ENCODE data around the gene ODF4.
"Not testable (repeated sequence)": the region's sequence is repeated elsewhere in the genome, so short reads cannot be mapped to it uniquely, and the experiment has no call there.

ODF4 gene

GRCh38 chr17:8366231-8366630 lies 26.6 kb downstream of the ODF4 start:
- in situ Hi-C loops (cut with MboI; ENCODE audit: low sequenced_read_pairs), result no loop called here

DNA sequence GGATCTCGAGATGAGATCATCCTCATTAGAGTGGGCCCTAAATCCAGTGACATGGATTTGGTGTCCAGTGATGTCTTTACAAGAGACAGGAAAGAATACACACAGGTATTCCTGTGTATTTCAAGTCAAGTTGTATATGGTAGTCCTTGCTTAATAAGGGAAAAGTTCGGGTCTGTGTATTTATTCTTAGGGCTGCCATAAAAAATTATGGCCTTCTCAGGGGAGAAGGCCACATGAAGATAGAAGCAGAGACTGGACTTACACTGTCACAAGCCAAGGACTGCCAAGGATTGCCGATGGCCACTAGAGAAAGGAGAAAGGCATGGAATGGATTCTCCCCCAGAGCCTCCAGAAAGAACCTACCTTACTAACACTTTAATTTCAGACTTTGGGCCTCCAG lies 28.6 kb downstream of the ODF4 start:
- in situ Hi-C loops (cut with MboI; ENCODE audit: low sequenced_read_pairs), result no loop called here

GRCh38 chr17:8369944-8370343 lies 30.3 kb downstream of the ODF4 start:
- in situ Hi-C loops (cut with MboI; ENCODE audit: low sequenced_read_pairs), result no loop called here

- in situ Hi-C loops (cut with MboI; ENCODE audit: low sequenced_read_pairs), result no loop called here
Observed at GRCh38 chr17:8371786-8372185, 32.1 kb downstream of the ODF4 start.

DNA sequence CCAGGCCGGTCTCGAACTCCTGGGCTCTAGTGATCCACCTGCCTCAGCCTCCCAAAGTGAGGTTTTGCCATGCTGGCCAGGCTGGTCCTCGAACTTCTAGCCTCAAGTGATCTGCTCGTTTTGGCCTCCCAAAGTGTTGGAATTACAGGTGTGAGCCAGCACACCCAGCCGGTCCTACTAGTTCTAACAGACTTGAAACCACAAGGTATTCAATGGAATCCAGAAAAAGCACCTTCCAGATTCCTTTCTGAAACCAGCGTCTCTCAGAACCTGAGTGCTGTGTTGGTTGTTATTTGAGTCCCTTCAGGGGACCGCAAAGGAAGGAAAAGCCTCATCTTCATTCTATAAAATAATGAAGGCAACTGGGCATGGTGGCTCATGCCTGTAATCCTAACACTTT lies 32.8 kb downstream of the ODF4 start:
- in situ Hi-C loops (cut with MboI; ENCODE audit: low sequenced_read_pairs), result no loop called here

DNA sequence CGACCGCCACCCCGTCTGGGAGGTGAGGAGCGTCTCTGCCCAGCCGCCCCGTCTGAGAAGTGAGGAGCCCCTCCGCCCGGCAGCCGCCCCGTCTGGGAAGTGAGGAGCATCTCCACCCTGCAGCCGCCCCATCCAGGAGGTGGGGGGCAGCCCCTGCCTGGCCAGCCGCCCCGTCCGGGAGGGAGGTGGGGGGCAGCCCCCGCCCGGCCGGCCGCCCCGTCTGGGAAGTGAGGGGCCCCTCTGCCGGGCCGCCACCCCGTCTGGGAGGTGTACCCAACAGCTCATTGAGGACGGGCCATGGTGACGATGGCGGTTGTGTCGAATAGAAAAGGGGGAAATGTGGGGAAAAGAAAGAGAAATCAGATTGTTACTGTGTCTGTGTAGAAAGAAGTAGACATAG lies 34.2 kb downstream of the ODF4 start:
- in situ Hi-C loops (cut with MboI; ENCODE audit: low sequenced_read_pairs), result not testable (repeated sequence)

- in situ Hi-C loops (cut with MboI; ENCODE audit: low sequenced_read_pairs), result no loop called here
Observed at GRCh38 chr17:8375738-8376259, 36.2 kb downstream of the ODF4 start.

GRCh38 chr17:8376271-8377067 lies 36.8 kb downstream of the ODF4 start, which contains the start of gene KRABD2:
Gene KRABD2 (minus strand): TSS chr17:8376704.
- in situ Hi-C loops (cut with MboI; ENCODE audit: low sequenced_read_pairs), result no loop called here

DNA sequence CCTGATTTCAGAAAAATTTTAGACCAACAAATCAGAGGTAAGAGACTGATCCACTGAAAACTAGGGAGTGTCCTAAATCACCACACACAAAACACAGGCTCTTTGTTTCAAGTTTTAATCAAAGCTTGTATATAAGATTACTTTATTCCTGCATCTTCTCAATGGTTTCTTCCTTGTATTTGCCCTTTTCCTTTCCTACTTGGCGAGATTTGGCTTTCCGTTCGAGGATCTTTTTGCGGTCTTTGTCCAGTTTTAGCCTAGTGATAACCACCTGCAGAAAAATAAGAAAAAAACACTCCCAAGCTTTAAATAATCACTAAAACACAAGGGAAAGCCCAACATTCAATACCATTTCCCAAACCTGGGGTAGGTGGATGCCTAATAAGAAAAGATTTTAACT lies 37.8 kb downstream of the ODF4 start:
- in situ Hi-C loops (cut with MboI; ENCODE audit: low sequenced_read_pairs), result no loop called here

- in situ Hi-C loops (cut with MboI; ENCODE audit: low sequenced_read_pairs), result not testable (repeated sequence)
Observed at GRCh38 chr17:8378117-8378516, 38.5 kb downstream of the ODF4 start.

DNA sequence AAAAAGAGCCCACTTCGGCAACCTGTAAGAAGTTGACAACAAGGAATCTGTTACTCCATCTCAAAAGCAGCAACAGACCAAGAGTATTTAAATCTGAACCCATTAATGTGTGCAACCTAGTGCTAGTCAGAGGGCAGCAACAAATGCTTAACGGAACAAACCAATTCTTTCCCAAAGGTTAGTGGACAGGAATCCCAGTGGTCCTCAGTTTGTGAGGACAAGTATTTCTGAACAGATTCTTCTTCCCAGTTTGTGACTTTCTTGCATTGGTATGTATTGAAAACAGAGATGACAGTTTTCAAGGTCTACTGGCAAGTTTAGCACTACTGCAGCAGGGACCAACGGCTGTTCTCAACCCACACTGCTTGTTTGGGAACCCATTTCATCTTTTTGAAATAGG lies 40.4 kb downstream of the ODF4 start:
- in situ Hi-C loops (cut with MboI; ENCODE audit: low sequenced_read_pairs), result no loop called here

DNA sequence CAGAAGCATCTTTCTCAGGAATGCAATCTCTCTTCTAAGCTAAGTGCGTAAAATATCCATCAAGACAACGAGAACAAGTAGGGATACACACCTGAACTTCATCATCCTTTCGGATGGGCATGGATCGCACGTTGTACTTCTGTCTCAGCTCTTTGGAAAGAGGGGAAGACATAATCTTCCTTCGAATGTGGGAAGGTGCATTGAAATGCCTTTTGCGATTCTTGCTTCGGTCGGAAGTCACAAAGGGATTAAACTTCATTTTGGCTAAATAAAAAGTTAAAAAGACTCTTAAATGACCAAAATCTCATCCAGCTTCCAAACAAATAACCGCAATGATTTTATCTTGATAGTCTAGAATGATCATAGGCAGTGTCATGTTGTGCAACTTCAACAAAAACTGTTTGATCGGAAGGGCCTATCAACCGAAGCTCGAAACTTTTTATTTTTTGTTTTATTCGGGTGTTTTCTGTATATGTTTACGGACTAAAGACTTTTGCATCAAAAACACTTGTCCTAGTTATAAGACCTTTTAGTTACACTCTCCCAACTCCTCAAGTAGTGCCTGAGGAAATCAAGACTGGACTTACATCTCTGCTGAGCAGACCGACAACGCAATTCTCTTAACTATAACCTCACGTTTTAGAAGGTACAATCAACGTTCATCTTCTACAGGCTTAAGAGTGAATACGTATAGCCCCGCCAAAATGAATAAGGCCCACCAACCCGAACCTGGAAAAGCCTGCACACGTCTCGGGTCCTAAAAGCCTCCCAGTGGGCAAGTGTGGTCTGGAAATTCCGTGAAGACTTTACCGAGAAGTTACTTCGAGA lies 42.6 kb downstream of the ODF4 start:
- in situ Hi-C loops (cut with MboI; ENCODE audit: low sequenced_read_pairs), result no loop called here

DNA sequence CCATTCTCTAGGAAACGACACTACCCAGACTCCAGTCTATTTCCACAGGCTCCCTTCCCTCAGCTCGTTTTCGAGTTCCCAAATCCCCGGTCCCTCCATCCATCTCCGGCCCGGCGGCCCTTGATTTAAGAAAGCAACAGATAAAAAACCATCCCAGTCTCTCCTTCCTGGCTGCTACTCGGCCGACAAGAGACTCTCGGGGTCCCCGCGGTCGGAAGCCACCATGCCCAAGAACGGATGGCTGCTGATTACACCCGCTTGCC lies 43.2 kb downstream of the ODF4 start:
- in situ Hi-C loops (cut with MboI; ENCODE audit: low sequenced_read_pairs), result no loop called here

DNA sequence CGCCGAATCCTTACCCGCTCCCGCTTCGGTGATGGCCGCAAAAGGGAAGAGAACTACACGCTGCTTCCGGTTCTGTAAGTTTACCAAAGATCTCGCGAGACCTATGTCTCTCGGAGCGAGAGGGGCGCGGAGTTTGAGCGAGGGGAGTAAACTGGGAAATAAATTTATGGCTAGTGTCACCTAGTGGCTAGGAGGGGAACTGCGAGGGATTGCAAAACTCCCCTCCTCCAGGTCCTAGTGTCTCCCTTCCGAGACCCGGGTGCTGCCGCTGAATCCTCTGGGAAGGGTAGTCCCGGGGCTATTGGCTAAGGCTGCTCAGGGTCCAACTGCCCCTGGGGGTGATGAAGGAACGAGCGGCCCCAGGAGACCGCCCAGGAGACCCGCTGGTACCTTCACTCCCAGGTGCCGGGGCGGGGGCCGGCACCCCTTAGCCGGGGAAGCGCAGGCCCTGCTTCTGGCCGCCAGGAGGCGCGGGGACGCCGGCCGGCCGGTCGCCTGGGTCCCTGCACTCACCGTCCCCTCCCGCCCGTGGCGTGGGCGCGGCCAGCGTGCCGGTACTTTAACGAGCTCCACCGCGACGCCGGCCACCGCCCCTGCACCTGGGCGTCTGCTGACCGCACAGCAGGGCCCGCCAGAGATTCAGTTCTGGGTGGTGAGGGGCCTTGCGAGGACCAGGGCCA lies 43.6 kb downstream of the ODF4 start, which contains the start of gene RPL26:
RPL26 (minus strand) TSS at position 51 of the 680 bp plus-strand sequence. CDS start 883 bp downstream, outside the sequence.
- in situ Hi-C loops (cut with MboI; ENCODE audit: low sequenced_read_pairs), result no loop called here

GRCh38 chr17:8384801-8385378 lies 45.2 kb downstream of the ODF4 start:
- in situ Hi-C loops (cut with MboI; ENCODE audit: low sequenced_read_pairs), result no loop called here

DNA sequence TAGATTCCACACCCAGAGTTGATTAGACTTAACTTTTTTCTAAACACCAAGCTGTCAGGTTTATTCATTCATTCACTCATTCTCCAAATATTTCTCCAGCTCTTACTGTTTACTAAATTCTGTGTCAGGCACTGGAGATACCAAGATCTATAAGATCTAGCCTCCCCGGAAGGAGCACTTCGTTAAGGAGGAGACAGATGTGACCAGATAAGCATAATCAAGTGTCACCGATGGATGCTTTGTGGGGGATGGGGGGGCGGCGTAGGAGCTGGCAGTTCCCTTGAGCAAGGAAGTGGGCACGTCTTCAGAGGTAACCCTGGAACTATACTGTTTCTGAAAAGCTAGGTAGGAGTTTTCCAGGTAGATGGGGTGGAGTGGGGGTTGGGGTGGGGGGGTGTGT lies 47.2 kb downstream of the ODF4 start:
- in situ Hi-C loops (cut with MboI; ENCODE audit: low sequenced_read_pairs), result no loop called here

DNA sequence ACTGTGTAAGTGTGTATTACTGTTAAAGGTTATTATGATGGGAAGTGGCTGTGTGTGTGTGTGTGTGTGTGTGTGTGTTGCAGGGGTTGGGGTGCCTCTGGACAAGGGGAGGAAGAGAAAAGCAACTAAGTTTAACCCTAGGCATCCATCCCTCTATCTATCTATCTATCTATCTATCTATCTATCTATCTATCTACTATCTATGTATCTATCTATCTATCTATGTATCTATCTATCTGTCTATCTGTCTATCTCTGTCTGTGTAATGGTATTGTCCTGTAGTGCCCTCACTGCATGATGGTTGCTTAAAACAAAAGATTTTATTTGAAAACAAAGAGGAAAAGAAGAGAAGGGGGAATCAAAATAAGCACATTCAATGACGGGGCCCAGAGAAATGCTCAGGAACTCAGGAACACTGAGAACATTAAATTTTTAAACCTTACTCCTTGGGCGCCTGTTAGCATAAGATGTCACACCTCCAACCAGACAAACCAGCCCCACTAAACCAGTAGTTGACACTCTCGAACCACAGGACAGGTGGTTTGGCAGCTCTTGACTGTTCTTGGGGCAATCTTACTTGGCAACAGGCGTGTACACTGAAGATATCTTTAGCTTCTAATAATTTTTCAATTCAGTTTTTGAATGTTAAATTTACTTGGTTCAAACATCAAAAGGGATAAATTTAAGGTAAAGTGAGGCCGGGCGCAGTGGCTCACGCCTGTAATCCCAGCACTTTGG lies 48.4 kb downstream of the ODF4 start:
- in situ Hi-C loops (cut with MboI; ENCODE audit: low sequenced_read_pairs), result no loop called here

DNA sequence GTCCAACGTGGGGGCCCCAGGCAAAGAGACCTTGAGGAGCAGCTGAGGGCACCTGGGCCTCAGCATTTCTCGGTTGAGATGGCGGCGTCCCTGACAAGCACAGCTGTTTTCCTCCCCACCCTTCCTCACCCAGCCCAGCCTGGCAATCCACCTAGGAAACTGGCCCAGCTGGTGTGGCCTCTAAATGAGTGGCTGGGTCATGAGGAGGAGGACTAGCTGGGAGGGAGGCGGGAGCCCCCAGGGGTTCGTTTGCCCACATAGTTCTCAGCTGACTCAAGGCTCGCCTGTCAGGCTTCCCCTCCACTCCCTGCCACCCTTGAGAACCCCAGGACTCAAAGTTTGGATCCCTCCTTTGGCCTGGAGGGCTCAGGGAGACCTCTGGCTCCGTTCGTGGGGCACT lies 52.1 kb downstream of the ODF4 start:
- in situ Hi-C loops (cut with MboI; ENCODE audit: low sequenced_read_pairs), result no loop called here

DNA sequence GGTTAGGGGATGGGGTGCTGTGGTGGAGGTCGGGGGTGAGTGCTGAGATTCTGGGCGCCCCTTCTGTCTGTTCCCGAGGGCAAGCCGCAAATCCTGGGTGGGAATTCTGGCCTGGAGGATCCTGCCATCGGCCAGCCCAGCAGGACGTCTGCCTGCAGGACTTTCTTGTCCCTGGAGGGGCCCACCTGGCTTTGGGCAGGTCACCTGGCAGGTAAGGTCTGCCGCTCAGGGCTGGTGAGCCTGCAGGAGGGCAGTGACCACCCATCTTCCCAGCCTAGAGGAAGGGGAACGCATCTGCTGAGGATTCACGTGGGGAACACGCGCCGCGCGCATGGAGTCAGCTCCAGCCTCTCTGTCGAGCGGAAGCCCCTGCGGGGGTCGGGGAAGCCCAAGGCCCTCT lies 52.6 kb downstream of the ODF4 start:
- in situ Hi-C loops (cut with MboI; ENCODE audit: low sequenced_read_pairs), result no loop called here

- in situ Hi-C loops (cut with MboI; ENCODE audit: low sequenced_read_pairs), result no loop called here
Observed at GRCh38 chr17:8392674-8393469, 53.2 kb downstream of the ODF4 start.

Data from HL-60/S4 treated with retinoic acid at 250 ng/mL for 4 days and 3 days (cell line).